H9 (cell line): ENCODE results near the gene ALOX12. TPM values are rescaled to one million over a fixed set of nuclear protein-coding genes. Genes with fewer than 3 reads are reported as not detected.
A peak's percentile ranks its signal among the peaks of the same experiment; 100 is the strongest.

ENCODE experiments used
- DNase-seq: peaks from one replicate; pipeline ENCODE4 v3.0.0-alpha.2; 2017
- H2AFZ ChIP-seq: one replicate; pipeline ENCODE4 v1.6.1; 2013; ENCODE audit warnings: mild to moderate bottlenecking, low read length, control low read depth, moderate library complexity
- H2AK5ac ChIP-seq: 2 replicates; pipeline ENCODE4 v1.6.1; 2013; ENCODE audit warnings: low read length, control low read depth, mixed read lengths; ENCODE audit not compliant: insufficient read length
- H2BK120ac ChIP-seq: one replicate; pipeline ENCODE4 v1.6.1; 2013; ENCODE audit warnings: low read depth, mild to moderate bottlenecking, low read length, control low read depth, inconsistent platforms; ENCODE audit not compliant: poor library complexity, severe bottlenecking
- H2BK12ac ChIP-seq: 2 replicates; pipeline ENCODE4 v1.6.1; 2013; ENCODE audit warnings: low read length, control low read depth, mixed read lengths, low read depth; ENCODE audit not compliant: insufficient read length
- H2BK15ac ChIP-seq: 2 replicates; pipeline ENCODE4 v1.6.1; 2013; ENCODE audit warnings: low read depth, low read length, control low read depth
- H2BK20ac ChIP-seq: one replicate; pipeline ENCODE4 v1.6.1; 2013; ENCODE audit warnings: low read depth, mild to moderate bottlenecking, low read length, control low read depth, inconsistent platforms; ENCODE audit not compliant: poor library complexity, severe bottlenecking
- H2BK5ac ChIP-seq: 2 replicates; pipeline ENCODE4 v1.6.1; 2013; ENCODE audit warnings: low read length, control low read depth, mixed read lengths; ENCODE audit not compliant: insufficient read length
- H3K14ac ChIP-seq: 2 replicates; pipeline ENCODE4 v1.6.1; 2013; ENCODE audit warnings: low read length, control low read depth; ENCODE audit not compliant: insufficient read depth
- H3K18ac ChIP-seq: 2 replicates; pipeline ENCODE4 v1.6.1; 2013; ENCODE audit warnings: low read depth, mild to moderate bottlenecking, mixed read lengths, low read length, control low read depth; ENCODE audit not compliant: insufficient read length
- H3K23ac ChIP-seq: 2 replicates; pipeline ENCODE4 v1.6.1; 2013; ENCODE audit warnings: low read length, control low read depth, mixed read lengths, low read depth; ENCODE audit not compliant: insufficient read length
- H3K23me2 ChIP-seq: 2 replicates; pipeline ENCODE4 v1.6.1; 2013; ENCODE audit warnings: low read depth, mild to moderate bottlenecking, mixed read lengths, low read length, control low read depth; ENCODE audit not compliant: insufficient read length, poor library complexity, severe bottlenecking
- H3K27ac ChIP-seq: 2 replicates; pipeline ENCODE4 v1.5.1; 2013; ENCODE audit warnings: low read length, control low read depth, mixed read lengths, low read depth; ENCODE audit not compliant: insufficient read length
- H3K27me3 ChIP-seq: 2 replicates; pipeline ENCODE4 v1.6.1; 2013; ENCODE audit warnings: low read length, control low read depth, inconsistent platforms; ENCODE audit not compliant: insufficient read depth
- H3K4ac ChIP-seq: 2 replicates; pipeline ENCODE4 v1.6.1; 2013; ENCODE audit warnings: low read depth, mild to moderate bottlenecking, control low read depth, inconsistent platforms, low read length, moderate library complexity
- H3K4me1 ChIP-seq: 2 replicates; pipeline ENCODE4 v1.6.1; 2013; ENCODE audit warnings: low read length, control low read depth, inconsistent platforms; ENCODE audit not compliant: insufficient read depth
- H3K4me2 ChIP-seq: 2 replicates; pipeline ENCODE4 v1.6.1; 2013; ENCODE audit warnings: low read length, control low read depth, mixed read lengths; ENCODE audit not compliant: insufficient read length, insufficient read depth
- H3K56ac ChIP-seq: 2 replicates; pipeline ENCODE4 v1.6.1; 2013; ENCODE audit warnings: low read depth, mild to moderate bottlenecking, mixed read lengths, low read length, control low read depth; ENCODE audit not compliant: insufficient read length
- H3K79me1 ChIP-seq: 2 replicates; pipeline ENCODE4 v1.6.1; 2013; ENCODE audit warnings: low read depth, mild to moderate bottlenecking, moderate library complexity, low read length, control low read depth, inconsistent platforms; ENCODE audit not compliant: insufficient read depth, poor library complexity, severe bottlenecking
- H3K79me2 ChIP-seq: 2 replicates; pipeline ENCODE4 v1.6.1; 2013; ENCODE audit warnings: low read length, control low read depth, inconsistent platforms; ENCODE audit not compliant: insufficient read depth
- H3K9ac ChIP-seq: 2 replicates; pipeline ENCODE4 v1.6.1; 2013; ENCODE audit warnings: low read length, control low read depth, mixed read lengths; ENCODE audit not compliant: insufficient read length; ENCODE audit errors: extremely low read depth
- H3K9me3 ChIP-seq: one replicate; pipeline ENCODE4 v1.6.1; 2013; ENCODE audit warnings: low read depth, low read length, inconsistent platforms; ENCODE audit not compliant: control insufficient read depth
- H3T11ph ChIP-seq: one replicate; pipeline ENCODE4 v1.6.1; 2013; ENCODE audit warnings: mild to moderate bottlenecking, low read length, control low read depth, inconsistent platforms
- H4K20me1 ChIP-seq: one replicate; pipeline ENCODE4 v1.6.1; 2013; ENCODE audit not compliant: control insufficient read depth, insufficient read length, insufficient read depth
- H4K5ac ChIP-seq: 2 replicates; pipeline ENCODE4 v1.6.1; 2013; ENCODE audit warnings: low read depth, mild to moderate bottlenecking, mixed read lengths, low read length, control low read depth; ENCODE audit not compliant: insufficient read length
- H4K8ac ChIP-seq: replicated peaks from 2 replicates; pipeline ENCODE4 v1.6.1; 2013; ENCODE audit warnings: low read length, control low read depth, mixed read lengths, low read depth; ENCODE audit not compliant: insufficient read length
- H4K91ac ChIP-seq: 2 replicates; pipeline ENCODE4 v1.6.1; 2013; ENCODE audit warnings: low read depth, mild to moderate bottlenecking, moderate library complexity, mixed read lengths, low read length, control low read depth; ENCODE audit not compliant: insufficient read length
- H3K27ac Mint-ChIP-seq, 3 experiments: 2 replicates in 2 of 3; 3 replicates in 1 of 3; pipeline ENCODE4 v1.8.0; 2020 to 2021; ENCODE audit warnings: mixed read lengths in 3 of 3, mild to moderate bottlenecking in 1 of 3, moderate library complexity in 1 of 3
- H3K27me3 Mint-ChIP-seq: 2 replicates; pipeline ENCODE4 v1.8.0; 2021; ENCODE audit warnings: low read depth, mild to moderate bottlenecking, moderate library complexity, mixed read lengths
- H3K36me3 Mint-ChIP-seq, 3 experiments: 2 replicates in 2 of 3; 3 replicates in 1 of 3; pipeline ENCODE4 v1.8.0; 2020 to 2021; ENCODE audit warnings: low read depth in 3 of 3, mixed read lengths in 3 of 3; ENCODE audit not compliant: insufficient read depth in 1 of 3
- H3K4me1 Mint-ChIP-seq, 2 experiments: 2 replicates each; pipeline ENCODE4 v1.8.0; 2020; ENCODE audit warnings: mixed read lengths in 2 of 2
- H3K4me3 Mint-ChIP-seq, 2 experiments: 2 replicates in 1 of 2; 3 replicates in 1 of 2; pipeline ENCODE4 v1.8.0; 2020 to 2021; ENCODE audit warnings: mild to moderate bottlenecking in 2 of 2, mixed read lengths in 2 of 2, moderate library complexity in 1 of 2
- H3K9me3 Mint-ChIP-seq, 2 experiments: 2 replicates in 1 of 2; 3 replicates in 1 of 2; pipeline ENCODE4 v1.8.0; 2020; ENCODE audit warnings: mild to moderate bottlenecking in 2 of 2, mixed read lengths in 2 of 2, moderate library complexity in 1 of 2
- WGBS: extraction: QIAGEN DNeasy Blood & Tissue Kit; methylation state at CpG from one replicate; pipeline ENCODE4 v1.1.7; 2013; ENCODE audit warnings: missing lambda C conversion rate, low lambda C conversion rate, mixed read lengths; ENCODE audit not compliant: insufficient read length; ENCODE audit errors: extremely low coverage; 5-methylcytosine and 5-hydroxymethylcytosine counted together
- total RNA-seq: library from RNA; stranded (reverse); gene quantifications from 2 replicates; pipeline ENCODE4 v1.2.1, GENCODE V29; 2021
- TF ChIP-seq, protein P1 (sequence below): fragments of 200-600 bp; sonication (generic); conservative IDR thresholded peaks from 3 replicates; pipeline ENCODE4 v1.8.0; 2021; ENCODE audit warnings: antibody characterized with exemption, mild to moderate bottlenecking

ALOX12 gene
- total RNA-seq, 1 experiment from 2014 or later, result 0.81 TPM

DNA sequence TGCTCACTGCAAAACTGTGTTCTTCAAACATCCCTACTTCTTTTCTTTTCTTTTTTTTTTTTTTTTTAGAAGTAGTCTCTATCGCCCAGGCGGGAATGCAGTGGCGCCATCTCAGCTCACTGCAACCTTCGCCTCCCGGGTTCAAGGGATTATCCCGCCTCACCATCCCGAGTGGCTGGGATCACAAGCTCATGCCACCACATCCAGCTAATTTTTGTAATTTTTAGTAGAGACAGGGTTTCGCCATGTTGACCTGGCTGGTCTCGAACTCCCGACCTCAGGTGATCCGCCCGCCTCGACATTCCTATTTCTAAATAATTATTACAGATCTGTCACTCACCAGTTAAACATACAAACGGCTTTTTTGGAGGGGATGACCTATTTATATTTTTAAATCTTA, 15.6 kb downstream of the ALOX12 start:
- TF ChIP-seq, protein P1, sequence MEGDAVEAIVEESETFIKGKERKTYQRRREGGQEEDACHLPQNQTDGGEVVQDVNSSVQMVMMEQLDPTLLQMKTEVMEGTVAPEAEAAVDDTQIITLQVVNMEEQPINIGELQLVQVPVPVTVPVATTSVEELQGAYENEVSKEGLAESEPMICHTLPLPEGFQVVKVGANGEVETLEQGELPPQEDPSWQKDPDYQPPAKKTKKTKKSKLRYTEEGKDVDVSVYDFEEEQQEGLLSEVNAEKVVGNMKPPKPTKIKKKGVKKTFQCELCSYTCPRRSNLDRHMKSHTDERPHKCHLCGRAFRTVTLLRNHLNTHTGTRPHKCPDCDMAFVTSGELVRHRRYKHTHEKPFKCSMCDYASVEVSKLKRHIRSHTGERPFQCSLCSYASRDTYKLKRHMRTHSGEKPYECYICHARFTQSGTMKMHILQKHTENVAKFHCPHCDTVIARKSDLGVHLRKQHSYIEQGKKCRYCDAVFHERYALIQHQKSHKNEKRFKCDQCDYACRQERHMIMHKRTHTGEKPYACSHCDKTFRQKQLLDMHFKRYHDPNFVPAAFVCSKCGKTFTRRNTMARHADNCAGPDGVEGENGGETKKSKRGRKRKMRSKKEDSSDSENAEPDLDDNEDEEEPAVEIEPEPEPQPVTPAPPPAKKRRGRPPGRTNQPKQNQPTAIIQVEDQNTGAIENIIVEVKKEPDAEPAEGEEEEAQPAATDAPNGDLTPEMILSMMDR, result no peak
- no CpG with 5 or more reads among the region's 14 CpGs for WGBS
- no peak overlapping the region for H2BK5ac ChIP-seq
- H2AK5ac ChIP-seq, result no peak overlapping the region
- H3K27me3 ChIP-seq, result no peaks in the 10 kb centered on the region
- H3T11ph ChIP-seq, result no peak overlapping the region
- no peak overlapping the region for H2BK12ac ChIP-seq
- no peak overlapping the region for H3K56ac ChIP-seq
- H3K79me1 ChIP-seq, result peaks cover 11% of the 10 kb centered on the region
- peaks cover 13% of the 10 kb centered on the region for H3K23me2 ChIP-seq
- no peaks in the 10 kb centered on the region for H3K9me3 ChIP-seq
- H2BK20ac ChIP-seq, result no peak overlapping the region
- peak overlapping the region in 1 of 3 experiments; percentile 100; a peak in 2 of 7 replicates for H3K27ac Mint-ChIP-seq
- no peak overlapping the region for H4K5ac ChIP-seq
- H3K9me3 Mint-ChIP-seq, result no peaks in the 10 kb centered on the region
- peak overlapping the region; percentile 70 for H3K4me2 ChIP-seq
- no peak overlapping the region for H4K91ac ChIP-seq
- peaks cover 7 to 12% (median 8%) of the 10 kb centered on the region in 3 experiments; a peak in 5 of 7 replicates for H3K36me3 Mint-ChIP-seq
- no peak overlapping the region for H3K4ac ChIP-seq
- no peaks in the 10 kb centered on the region; the same call in 1 of the 2 replicates for H3K79me2 ChIP-seq
- no peak overlapping the region for H2BK120ac ChIP-seq
- no peak overlapping the region for H3K14ac ChIP-seq
- H2BK15ac ChIP-seq, result no peak overlapping the region
- H3K18ac ChIP-seq, result no peak overlapping the region
- H3K4me1 Mint-ChIP-seq, result peaks cover 21 to 35% of the 10 kb centered on the region in 2 experiments
- no peak overlapping the region for H3K27ac ChIP-seq
- no peaks in the 10 kb centered on the region; the same call in 1 of the 2 replicates for H3K27me3 Mint-ChIP-seq
- no peaks in the 10 kb centered on the region for H4K20me1 ChIP-seq
- H4K8ac ChIP-seq, result no peak overlapping the region
- H3K4me1 ChIP-seq, result no peaks in the 10 kb centered on the region
- H3K9ac ChIP-seq, result no peak overlapping the region
- no peak for DNase-seq
- H3K4me3 Mint-ChIP-seq, result peak overlapping the region; percentile 93 to 97
- no peak overlapping the region for H3K23ac ChIP-seq
- no peak overlapping the region for H2AFZ ChIP-seq
